Left ventricle myocardium inferior (tissue), 1 donor: ENCODE measurements around the gene SWAP70. TPM values are rescaled to one million over a fixed set of nuclear protein-coding genes. Genes with fewer than 3 reads are reported as not detected.
A peak's percentile ranks its signal among the peaks of the same experiment; 100 is the strongest.

Experiments
- DNase-seq: peaks from one replicate; pipeline ENCODE4 v3.0.0-alpha.2; 2020
- H3K27ac ChIP-seq: fragments of 200-600 bp; replicated peaks from 2 replicates; pipeline ENCODE4 v1.8.0; 2021
- H3K27me3 ChIP-seq: fragments of 200-600 bp; 2 replicates; pipeline ENCODE4 v1.8.0; 2021; ENCODE audit warnings: low read depth
- H3K36me3 ChIP-seq: fragments of 200-600 bp; 2 replicates; pipeline ENCODE4 v1.8.0; 2021
- H3K4me1 ChIP-seq: fragments of 200-600 bp; 2 replicates; pipeline ENCODE4 v1.8.0; 2021
- H3K4me3 ChIP-seq: fragments of 200-600 bp; 2 replicates; pipeline ENCODE4 v1.8.0; 2021; ENCODE audit warnings: mild to moderate bottlenecking, moderate library complexity
- H3K9me3 ChIP-seq: fragments of 200-600 bp; replicated peaks from 2 replicates; pipeline ENCODE4 v1.8.0; 2021
- intact Hi-C: fragments of 100-400 bp; cut with micrococcal nuclease; formaldehyde crosslinking; loops from one replicate; pipeline ENCODE4 v1.11.0; 2022
- total RNA-seq: library from RNA; stranded (reverse); fragmentation: NEBNext Ultra II Directional; extraction: Animal tissue kit (Norgen Biotek cat#: 25700); gene quantifications from one replicate; pipeline ENCODE4 v1.2.1, GENCODE V29; 2021
- TF ChIP-seq, protein P1 (sequence below): fragments of 200-600 bp; IDR thresholded peaks from 2 replicates; pipeline ENCODE4 v1.8.0; 2021; ENCODE audit warnings: antibody characterized with exemption, mild to moderate bottlenecking, borderline replicate concordance
- donor health status: DM: no; HTN: yes; CAD: no; lungs with severe emphysema.

The SWAP70 gene
- total RNA-seq, 1 donor from 2014 or later = 20.6 TPM

DNA sequence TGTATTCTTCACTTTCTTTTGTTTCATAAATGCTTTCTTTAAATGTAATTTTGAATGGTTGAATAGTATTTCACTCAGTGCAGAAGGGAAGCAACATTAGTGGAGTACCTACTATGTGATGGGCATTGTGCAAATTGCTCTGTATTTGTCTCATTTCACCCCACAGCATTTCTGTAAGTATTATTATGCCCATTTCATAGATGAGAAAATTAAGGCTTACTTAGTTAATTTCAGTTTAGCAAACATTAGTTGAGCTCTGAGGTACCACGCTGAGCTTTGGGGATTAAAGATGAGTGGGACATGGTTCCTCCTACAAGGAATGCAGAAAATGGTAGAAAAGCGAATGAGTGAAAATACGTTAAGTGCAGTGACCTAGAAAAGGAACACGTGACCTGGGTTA is 58.1 kb downstream of the SWAP70 start:
- intact Hi-C loops = no loop called here
- Histone ChIP-seq H3K27ac (peak overlapping the region; percentile 82), H3K27me3 (no peaks in the 10 kb centered on the region), H3K9me3 (no peaks in the 10 kb centered on the region), H3K4me3 (no peak overlapping the region), H3K4me1 (peaks cover 47% of the 10 kb centered on the region), H3K36me3 (peaks cover 9% of the 10 kb centered on the region)
- DNase-seq = no peak
- TF ChIP-seq, protein P1, sequence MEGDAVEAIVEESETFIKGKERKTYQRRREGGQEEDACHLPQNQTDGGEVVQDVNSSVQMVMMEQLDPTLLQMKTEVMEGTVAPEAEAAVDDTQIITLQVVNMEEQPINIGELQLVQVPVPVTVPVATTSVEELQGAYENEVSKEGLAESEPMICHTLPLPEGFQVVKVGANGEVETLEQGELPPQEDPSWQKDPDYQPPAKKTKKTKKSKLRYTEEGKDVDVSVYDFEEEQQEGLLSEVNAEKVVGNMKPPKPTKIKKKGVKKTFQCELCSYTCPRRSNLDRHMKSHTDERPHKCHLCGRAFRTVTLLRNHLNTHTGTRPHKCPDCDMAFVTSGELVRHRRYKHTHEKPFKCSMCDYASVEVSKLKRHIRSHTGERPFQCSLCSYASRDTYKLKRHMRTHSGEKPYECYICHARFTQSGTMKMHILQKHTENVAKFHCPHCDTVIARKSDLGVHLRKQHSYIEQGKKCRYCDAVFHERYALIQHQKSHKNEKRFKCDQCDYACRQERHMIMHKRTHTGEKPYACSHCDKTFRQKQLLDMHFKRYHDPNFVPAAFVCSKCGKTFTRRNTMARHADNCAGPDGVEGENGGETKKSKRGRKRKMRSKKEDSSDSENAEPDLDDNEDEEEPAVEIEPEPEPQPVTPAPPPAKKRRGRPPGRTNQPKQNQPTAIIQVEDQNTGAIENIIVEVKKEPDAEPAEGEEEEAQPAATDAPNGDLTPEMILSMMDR = no peak

DNA sequence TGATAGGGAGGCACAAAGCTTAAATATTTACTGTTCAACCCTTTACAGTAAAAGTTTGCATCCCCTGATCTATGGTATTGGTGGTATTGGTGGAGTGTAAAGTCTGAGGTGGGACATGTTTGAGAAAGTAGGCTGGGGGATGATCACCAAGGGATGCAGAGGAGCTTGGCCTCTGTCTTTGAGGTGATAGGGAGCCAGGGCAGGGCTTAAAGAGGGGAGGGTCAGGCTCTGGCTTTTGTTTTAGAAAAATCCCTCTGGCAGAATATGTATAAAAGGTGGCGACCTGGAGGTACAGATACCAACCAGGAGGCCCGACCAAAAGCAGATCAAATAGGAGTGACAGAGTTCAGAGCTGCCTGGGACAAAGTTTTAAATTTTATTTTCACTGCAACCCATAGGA is 59.0 kb downstream of the SWAP70 start:
- no peak overlapping the region for H3K4me3 ChIP-seq
- intact Hi-C loops = no loop called here
- peak overlapping the region; percentile 1 for H3K27ac ChIP-seq
- peaks cover 11% of the 10 kb centered on the region for H3K36me3 ChIP-seq
- no peak for DNase-seq
- H3K27me3 ChIP-seq = no peaks in the 10 kb centered on the region
- TF ChIP-seq, protein P1 = no peak
- H3K4me1 ChIP-seq = peaks cover 39% of the 10 kb centered on the region
- no peaks in the 10 kb centered on the region for H3K9me3 ChIP-seq

GRCh38 chr11:9726321-9727022 is 62.6 kb downstream of the SWAP70 start:
- intact Hi-C loops = no loop called here
- Histone ChIP-seq H3K4me1 (peaks cover 11% of the 10 kb centered on the region), H3K9me3 (no peaks in the 10 kb centered on the region), H3K4me3 (no peak overlapping the region), H3K36me3 (peaks cover 37% of the 10 kb centered on the region), H3K27me3 (no peaks in the 10 kb centered on the region), H3K27ac (no peak overlapping the region)
- DNase-seq = no peak
- TF ChIP-seq, protein P1 = no peak

DNA sequence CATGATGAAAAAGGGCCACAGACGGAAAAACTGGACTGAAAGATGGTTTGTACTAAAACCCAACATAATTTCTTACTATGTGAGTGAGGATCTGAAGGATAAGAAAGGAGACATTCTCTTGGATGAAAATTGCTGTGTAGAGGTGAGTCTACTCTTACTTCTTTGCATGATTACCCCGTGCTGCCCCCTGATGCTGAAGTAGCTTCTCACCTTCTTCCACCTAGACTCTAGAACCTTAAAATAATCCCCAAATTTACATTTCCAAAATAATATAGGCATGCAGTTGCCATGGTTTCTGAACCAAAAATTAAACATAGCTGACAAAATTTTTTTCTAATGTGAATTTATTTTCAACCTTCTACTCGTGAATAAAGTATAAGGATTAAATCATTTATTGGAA is 64.2 kb downstream of the SWAP70 start:
- H3K9me3 ChIP-seq = no peaks in the 10 kb centered on the region
- H3K4me1 ChIP-seq = peaks cover 8% of the 10 kb centered on the region
- intact Hi-C loops = no loop called here
- no peaks in the 10 kb centered on the region for H3K27me3 ChIP-seq
- H3K27ac ChIP-seq = no peak overlapping the region
- H3K36me3 ChIP-seq = peaks cover 48% of the 10 kb centered on the region
- H3K4me3 ChIP-seq = no peak overlapping the region
- TF ChIP-seq, protein P1 = no peak
- DNase-seq = no peak

GRCh38 chr11:9731256-9731655 is 67.4 kb downstream of the SWAP70 start:
- Histone ChIP-seq H3K4me3 (no peak overlapping the region), H3K4me1 (peaks cover 8% of the 10 kb centered on the region), H3K36me3 (peaks cover 75% of the 10 kb centered on the region), H3K9me3 (peaks cover 11% of the 10 kb centered on the region), H3K27ac (no peak overlapping the region), H3K27me3 (no peaks in the 10 kb centered on the region)
- DNase-seq = no peak
- intact Hi-C loops = no loop called here
- TF ChIP-seq, protein P1 = no peak
